GM04504 (cell line): ENCODE results near the gene PTPN12.

ENCODE experiments used
- DNase-seq: peaks from one replicate; pipeline ENCODE4 v3.0.0-alpha.2; 2012; ENCODE audit warnings: low read depth

The PTPN12 gene

DNA sequence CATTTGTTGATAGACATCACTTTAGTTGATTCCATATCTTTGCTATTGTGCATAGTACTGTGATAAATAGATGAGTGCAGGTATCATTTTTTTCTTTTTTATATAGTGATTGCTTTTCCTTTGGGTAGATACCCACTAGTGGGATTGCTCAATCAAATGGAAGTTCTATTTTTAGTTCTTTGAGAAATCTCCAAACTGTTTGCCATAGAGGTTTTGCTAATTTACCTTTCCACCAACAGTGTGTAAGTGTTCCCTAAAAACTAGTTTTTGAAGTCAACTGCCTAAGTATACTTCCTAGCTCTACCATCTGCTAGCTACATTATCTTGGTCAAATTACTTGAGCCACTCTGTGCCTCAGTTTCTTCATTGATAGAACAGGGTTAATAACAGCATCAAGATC, 127.6 kb downstream of the PTPN12 start:
- DNase-seq, result no peak

DNA sequence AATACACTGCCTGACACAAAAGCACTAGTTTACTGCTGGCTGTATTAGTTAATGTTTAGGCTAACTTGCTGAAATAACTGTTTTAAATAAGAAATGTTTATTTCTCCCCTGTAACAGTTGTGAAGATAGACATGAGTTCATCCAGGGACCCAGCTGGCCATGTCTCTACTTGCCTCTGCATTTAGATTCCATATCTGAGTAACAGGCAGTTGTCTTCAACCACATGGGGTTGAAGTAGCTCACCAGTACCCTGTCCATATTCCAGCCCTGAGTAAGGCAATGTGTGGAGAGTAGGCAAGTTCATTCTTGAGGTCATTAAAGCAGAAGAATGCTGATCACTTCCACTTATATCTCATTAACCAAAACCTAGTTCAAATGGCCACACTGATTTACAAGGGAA, 128.1 kb downstream of the PTPN12 start:
- no peak for DNase-seq

DNA sequence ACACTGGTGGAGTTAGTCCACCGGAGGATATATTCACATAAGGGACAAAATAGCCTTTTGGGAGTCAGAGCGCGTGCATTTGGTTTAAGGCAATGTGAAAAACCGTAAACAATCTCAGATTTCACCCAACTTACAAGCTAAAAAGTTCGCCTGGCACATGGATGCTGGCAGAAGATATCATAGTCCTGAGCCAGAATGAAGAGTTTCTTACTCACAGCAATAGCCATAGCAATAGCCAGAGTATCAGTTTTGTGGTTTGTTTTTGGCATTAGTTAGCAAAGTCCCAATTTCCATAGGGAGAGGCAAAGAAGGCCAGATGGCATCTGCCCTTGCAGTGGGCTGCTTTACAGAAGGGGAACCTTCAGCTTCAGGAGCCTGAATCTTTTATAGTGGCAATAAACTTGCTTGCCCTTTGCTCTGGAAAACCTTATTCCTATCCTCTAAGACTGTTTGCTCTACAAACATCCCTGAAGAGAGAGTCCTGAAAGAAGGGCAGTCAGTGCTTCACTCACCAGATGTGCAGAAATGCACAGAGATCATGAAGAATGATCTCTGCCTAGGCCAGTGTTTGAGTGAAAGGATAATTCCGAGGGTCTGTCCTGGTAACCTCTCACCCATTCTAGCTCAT, 130.5 kb downstream of the PTPN12 start:
- no peak for DNase-seq

DNA sequence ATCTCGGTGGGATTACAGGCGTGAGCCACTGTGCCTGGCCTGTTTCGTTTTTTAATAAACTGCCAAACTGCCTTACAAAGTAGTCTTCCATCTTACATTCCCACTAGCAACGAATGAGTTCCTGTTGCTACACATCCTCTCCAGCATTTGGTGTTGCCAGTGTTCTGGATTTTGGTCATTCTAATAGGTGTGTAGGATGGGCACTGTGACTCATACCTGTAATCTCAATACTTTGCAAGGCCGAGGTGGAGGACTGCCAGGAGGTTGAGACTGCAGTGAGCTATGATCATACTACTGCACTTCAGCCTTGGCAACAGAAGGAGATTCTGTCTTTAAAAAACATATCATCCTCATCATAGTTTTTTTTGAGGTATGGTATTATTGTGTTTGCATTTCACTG, 137.8 kb downstream of the PTPN12 start:
- no peak for DNase-seq

DNA sequence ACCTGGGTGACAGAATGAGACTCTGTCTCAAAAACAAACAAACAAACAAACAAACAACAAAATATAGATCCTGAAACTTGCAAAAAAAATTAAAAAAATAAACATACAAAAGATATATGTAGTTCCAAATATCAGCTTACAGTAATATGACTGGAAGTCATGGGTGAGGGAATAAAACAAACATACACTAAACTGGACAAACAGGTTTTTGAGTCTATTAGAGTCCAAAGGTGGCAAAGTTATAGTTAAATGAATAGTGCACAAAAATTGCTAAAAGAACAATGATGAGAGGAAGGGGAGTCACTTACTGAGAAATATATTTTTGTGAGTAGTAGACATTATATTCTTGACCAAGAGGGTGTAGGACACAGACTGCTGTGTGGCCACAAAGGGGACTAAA, 142.5 kb downstream of the PTPN12 start:
- no peak for DNase-seq

DNA sequence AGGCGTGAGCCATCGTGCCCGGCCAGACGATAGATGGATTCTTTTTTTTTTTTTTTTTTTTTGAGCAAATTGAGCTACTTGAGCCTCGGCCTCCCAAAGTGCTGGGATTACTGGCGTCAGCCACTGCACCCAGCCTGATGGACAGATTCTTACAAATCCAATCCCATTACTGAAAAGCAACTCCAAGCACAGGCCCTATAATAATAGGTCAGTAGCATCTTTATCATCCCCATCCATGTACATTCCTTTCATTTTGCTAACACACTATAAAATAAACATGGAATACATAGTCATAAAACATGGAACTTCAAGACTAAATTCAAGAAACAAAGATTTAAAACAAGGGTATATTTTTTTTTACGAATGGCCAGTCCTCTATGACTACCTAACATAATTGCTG, 143.2 kb downstream of the PTPN12 start:
- DNase-seq, result no peak

DNA sequence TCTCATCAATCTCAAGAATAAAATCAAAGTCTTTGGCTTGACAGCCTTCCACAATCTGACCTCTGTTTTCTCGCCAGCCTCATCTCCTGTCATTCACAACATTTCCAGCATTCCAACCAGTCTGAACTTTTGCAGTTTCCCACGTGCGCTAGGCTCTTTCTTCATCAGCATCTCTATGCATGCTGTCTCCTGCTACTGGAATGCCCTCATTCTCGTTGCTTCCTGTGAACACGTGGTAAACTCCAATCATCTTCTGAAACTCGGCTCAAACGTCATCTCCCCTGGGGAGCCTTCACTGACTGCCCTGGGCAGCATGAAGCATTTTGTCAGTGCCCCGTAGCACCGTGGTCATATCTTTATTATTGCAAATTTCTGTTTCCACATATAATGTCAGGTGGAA, 146.9 kb downstream of the PTPN12 start:
- DNase-seq, result no peak

DNA sequence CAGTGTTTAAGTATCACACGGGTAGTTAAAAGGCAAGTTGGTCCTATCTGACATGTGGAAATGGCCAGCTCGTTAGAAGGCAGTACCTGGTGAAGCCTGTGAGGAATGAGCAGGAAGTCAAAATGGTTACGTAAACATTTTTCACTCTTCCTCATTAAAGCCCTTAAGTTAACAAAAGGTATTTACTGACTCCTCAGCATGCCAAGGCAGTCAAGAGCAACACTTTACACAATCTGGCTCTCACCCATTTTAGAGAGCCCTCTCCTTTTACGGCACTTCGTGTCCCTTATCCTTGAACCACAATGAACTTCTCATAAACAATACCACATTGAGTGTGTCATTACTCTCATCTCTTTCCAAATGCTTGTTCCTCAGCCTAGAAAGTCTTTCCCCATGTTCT, 148.1 kb downstream of the PTPN12 start:
- no peak for DNase-seq

DNA sequence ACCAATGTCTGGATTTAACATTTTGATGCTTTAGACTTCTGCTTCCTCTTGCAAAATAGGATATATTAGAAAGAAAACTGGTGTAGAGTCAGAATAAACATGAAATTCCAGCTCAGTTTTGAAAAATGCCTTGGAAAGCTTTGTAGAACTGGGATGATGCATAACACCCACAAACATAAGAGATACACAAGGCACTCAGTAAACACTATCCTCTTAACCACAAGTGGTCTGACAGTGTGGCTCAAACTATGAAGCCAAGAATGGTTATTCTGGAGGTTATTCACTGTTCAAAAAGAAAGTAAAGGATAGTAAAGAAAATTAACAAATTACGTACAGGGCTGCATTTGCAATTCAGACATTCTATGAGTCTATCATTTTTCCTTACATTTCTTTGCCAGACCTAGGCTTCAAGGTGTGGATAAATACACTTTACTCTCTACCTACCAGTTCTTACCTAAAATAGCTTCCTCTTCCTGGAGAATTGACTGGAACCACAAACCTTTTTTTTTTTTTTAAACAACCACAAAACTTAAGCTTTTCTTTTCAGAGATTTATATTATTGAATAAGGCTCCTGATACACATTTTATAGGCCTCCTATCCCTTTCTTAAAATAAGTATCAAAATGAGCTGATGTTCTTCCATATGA, 150.1 kb downstream of the PTPN12 start:
- DNase-seq, result no peak

DNA sequence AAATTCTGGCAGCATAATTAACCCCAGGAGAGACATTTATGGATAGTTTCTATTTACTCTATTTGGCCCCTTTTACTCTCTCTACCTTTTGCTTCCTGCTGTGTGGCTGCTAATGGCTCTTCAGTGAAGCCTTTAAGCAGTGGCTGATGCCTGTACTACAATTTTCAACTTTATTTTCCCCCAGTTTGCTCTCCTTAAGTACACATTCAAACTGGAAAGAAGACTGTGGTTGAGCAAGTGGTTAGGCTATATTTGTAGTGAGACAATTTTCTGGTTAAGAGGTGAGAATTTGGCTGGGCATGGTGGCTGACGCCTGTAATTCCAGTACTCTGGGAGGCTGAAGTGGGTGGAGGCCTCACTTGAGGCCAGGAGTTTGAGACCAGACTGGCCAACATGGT, 150.7 kb downstream of the PTPN12 start:
- DNase-seq, result no peak
